Activated T-helper 9 cell treated with anti-CD3 and anti-CD28 coated beads, Interleukin-2, amount 50 U/mL, for 16 hours (primary cell): ENCODE results near the gene KLHL24.
"Not testable (repeated sequence)": the region's sequence is repeated elsewhere in the genome, so short reads cannot be mapped to it uniquely, and the experiment has no call there.

Source experiments
- DNase-seq: peaks from one replicate; pipeline ENCODE4 v3.0.0-alpha.2; 2020; ENCODE audit warnings: low read depth

The KLHL24 gene

GRCh38 chr3:183635107-183635430, 354 bp upstream of the KLHL24 start:
- DNase-seq, result no peak

- DNase-seq, result peak; percentile 85
Observed at GRCh38 chr3:183636221-183637105, 1.0 kb downstream of the KLHL24 start.

GRCh38 chr3:183637106-183637486, 1.7 kb downstream of the KLHL24 start:
- no peak for DNase-seq

- DNase-seq, result not testable (repeated sequence)
Observed at GRCh38 chr3:183637633-183638032, 2.2 kb downstream of the KLHL24 start.

GRCh38 chr3:183638101-183638852, 2.9 kb downstream of the KLHL24 start:
- no peak for DNase-seq

DNA sequence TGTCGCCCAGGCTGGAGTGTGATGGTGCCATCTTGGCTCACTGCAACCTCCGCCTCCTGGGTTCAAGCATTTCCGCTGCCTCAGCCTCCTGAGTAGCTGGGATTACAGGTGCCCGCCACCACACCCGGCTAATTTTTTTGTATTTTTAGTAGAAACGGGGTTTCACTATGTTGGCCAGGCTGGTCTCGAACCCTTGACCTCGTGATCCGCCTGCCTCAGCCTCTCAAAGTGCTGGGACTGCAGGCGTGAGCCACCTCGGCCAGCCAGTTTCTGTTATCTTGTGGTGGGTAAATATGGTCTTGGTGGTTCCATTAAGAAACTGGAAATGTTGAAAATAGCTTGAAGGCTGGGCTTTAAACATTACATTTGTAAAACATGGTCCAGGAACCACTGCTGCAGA, 5.2 kb downstream of the KLHL24 start:
- DNase-seq, result not testable (repeated sequence)

GRCh38 chr3:183641882-183642281, 6.5 kb downstream of the KLHL24 start:
- DNase-seq, result no peak

DNA sequence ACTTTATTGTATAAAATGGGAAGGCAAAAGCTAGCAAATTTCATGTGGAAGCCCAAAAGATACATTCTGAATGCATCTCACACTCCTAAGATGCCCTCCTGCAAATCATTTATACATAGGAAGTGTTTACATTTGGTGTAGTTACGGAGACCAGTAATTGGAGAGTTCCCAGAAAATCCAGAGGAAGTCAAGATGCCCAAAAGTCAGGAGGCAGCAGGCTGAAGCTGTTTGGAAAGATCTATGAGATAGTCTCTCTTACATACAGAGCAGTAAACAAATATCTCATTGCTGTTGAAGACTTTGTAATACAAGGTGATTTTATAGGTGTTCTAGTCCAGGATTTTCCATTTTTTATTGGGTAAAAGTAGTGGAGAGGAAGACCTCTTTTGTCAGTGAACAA, 8.8 kb downstream of the KLHL24 start:
- no peak for DNase-seq

DNA sequence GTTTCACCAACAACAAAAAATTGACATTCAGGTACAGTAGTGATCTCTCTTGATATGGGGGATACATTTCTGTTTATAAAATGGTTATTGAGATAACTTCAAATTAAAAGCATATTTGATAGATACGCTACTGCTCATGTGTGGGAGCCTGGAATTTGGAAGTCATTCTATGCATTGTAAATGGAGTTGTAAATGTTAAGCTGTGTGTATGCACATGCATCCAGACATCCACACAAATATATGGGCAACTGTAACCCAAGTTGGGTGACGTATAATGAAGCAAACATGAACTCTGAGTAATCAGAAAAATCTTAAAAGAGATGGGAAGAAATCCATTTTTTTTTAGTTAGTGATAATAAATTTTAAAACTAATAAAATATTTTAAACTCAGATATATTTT, 9.8 kb downstream of the KLHL24 start:
- DNase-seq, result no peak

- no peak for DNase-seq
Observed at GRCh38 chr3:183650554-183650953, 15.1 kb downstream of the KLHL24 start.

DNA sequence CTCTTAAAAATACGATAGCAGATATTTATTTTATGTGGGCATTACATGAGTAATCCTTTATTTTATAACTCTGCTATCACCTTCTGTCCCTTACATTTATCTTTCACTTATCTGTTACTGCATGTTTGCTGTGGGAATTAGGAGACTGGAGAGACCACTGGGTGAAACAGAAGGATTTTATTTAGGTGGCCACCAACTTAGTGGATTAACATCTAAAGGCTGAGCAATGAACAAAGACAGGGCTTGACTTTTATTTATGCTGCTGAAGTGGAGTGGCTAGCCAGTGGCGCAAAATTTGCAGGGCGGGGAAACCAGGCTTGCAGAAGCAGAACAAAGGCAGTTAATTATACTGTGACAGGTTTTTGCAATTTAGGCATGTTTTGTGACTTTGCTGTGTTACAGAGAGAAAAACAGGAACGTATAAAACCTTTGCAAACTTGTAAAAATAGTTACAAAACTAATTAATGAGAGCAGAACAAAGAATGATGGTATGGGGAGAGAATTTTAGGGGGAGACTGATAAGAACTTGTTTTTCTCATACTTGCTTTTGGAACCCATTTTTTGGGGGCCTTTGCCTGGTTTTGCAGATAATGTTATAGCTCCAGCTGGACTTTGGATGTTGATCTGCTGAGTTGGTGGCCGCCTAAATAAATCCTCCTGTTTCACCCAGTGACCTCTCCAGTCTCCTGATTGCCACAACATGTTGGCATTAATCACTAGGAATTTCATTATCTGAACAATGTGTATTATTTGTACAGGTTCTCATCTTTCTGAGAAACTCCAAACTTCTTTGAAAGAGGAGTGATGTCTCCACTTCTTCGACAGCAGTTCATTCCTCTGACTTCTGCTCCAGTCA, 18.0 kb downstream of the KLHL24 start:
- no peak for DNase-seq

DNA sequence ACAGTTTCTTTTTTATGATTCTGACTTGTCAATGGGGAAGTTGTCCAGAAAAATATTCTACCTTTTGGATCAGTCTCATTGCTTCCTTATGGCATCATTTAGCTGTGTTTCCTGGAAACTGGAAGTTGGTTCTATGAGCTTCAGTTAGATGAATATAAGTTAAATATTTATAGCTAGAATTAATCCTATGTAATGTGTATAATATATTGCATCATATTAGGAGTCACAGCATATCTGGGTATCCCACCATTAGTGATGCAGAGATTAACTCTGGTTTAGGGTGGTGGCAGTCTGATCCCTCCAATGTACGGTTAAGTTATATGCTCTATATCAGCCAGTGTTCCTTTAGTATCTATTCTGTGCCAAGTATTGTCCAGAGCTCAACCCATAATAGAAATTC, 19.3 kb downstream of the KLHL24 start:
- no peak for DNase-seq

DNA sequence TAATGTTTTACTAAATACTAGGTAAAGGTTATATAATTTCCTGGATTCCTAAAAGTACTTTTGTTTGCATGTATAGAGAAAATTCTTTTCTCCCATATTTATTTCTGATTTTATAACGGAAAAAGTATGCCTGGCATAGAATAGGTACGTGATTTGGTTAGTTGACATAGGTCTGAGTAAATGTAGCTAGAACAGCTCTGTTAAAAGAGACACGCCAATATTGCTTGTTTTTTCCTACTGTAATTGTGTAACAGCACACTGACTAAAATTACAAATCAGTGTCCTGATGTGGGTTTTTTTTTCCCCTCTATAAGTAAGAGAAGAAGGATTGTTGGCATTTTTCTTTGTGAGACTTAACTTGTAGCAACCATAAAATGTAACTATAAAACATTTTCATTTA, 26.7 kb downstream of the KLHL24 start:
- DNase-seq, result no peak

DNA sequence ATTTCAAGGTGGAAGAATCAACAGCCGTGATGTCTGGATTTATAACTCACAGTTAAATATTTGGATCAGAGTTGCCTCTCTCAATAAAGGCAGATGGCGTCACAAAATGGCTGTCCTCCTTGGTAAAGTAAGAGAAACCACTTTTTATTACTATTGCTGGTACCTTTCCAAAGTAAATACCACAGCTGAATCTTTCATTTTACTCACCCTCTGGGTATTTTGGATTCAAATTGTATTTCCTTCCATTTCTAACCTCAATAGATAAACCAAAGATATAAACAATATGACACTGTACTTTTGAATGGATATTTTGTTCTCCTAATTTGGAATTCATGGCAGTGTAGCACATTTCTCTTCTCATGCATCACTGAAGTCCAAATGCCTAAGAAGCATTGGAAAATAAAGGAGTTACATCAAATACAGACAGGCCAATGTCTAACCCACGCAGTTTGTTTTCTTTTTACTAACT, 29.5 kb downstream of the KLHL24 start:
- no peak for DNase-seq

- no peak for DNase-seq
Observed at GRCh38 chr3:183680061-183680460, 44.6 kb downstream of the KLHL24 start.

GRCh38 chr3:183687705-183688104, 52.3 kb downstream of the KLHL24 start:
- no peak for DNase-seq

- DNase-seq, result no peak
Observed at GRCh38 chr3:183688874-183689273, 53.5 kb downstream of the KLHL24 start.

DNA sequence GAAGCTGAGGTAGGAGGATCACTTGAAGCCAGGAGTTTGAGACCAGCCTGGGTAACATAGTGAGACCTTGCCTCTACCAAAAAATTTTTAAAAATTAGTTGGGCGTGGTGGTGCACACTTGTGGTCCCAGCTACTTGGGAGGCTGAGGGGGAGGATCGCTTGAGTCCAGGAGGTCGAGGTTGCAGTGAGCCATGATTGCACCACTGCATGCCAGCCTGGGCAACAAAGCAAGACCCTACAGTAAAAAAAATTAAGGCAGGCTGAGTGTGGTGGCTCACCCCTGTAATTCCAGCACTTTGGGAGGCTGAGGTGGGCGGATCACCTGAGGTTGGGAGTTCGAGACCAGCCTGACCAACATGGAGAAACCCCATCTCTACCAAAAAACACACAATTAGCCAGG, 54.2 kb downstream of the KLHL24 start:
- DNase-seq, result not testable (repeated sequence)

DNA sequence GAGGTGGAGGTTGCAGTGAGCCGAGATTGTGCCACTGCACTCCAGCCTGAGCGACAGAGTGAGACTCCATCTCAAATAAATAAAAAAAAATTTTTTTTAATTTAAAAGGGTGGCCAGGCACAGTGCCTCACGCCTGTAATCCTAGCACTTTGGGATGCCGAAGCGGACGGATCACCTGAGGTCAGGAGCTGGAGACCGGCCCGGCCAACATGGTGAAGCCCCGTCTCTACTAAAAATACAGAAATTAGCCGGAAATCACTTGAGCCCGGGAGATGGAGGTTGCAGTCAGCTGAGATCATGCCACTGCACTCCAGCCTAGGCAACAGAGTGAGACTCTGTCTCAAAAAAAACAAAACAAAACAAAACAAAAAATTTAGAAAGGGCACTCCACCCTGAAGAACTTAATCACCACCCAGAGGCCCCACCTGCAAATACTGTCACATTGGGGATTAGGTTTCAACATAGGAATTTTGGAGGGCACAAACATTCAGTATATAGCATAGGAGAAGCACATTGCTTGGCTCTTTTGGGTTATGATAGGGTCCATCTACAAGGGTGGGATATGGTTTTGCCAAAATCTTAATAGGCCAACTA, 55.1 kb downstream of the KLHL24 start:
- no peak for DNase-seq

GRCh38 chr3:183692436-183692835, 57.0 kb downstream of the KLHL24 start:
- no peak for DNase-seq

DNA sequence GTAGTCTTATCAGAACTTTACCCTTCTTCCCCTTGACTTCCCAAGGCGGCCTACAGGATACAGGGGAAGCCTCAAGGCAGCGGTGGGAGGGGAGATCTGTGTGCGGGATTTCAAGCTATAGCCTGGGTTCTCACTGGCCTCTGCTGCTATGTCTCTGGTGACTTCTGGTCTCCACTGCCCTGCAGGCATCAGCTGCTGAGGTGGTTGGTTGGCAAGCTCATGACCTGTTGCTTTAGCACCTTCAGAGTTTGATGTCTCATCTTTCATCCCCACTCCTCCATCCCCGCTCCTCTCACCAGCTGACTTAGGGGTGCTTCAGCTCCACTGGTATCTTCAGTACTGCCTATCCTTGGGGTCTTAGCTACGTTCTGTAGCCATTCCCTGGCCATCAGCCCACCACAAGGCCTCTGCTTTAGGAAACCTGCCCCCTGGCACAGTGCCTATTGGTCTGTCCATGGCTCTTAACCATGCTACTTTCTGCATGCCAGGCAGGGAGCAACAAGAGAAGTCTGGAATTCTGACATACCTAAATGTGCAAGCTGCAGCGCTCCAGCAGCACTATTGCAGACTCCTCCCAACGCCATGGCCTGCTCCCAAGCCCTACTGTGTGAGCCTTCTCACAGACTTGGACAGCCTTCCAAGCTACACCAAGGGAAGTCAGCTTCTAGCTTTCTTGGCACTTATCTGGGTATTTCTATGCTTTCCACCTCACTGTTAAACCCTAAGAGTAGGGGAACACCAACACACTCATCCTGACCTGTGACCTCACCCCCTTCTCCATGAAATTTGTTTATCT, 60.3 kb downstream of the KLHL24 start:
- DNase-seq, result no peak
